Type B pancreatic cell (in vitro differentiated cells): ENCODE data around the gene KLF15. TPM values are rescaled to one million over a fixed set of nuclear protein-coding genes. Genes with fewer than 3 reads are reported as not detected.
A peak's percentile ranks its signal among the peaks of the same experiment; 100 is the strongest.

Experiments
- DNase-seq: peaks from one replicate; pipeline ENCODE4 v3.0.0; 2021; ENCODE audit warnings: mixed read lengths; ENCODE audit not compliant: unreplicated experiment; ENCODE audit errors: extremely low spot score
- H3K27ac Mint-ChIP-seq: 2 replicates; pipeline ENCODE4 v1.8.0; 2021; ENCODE audit warnings: mild to moderate bottlenecking, mixed read lengths
- H3K27me3 Mint-ChIP-seq: 2 replicates; pipeline ENCODE4 v1.8.0; 2021; ENCODE audit warnings: mixed read lengths
- H3K36me3 Mint-ChIP-seq: 2 replicates; pipeline ENCODE4 v1.8.0; 2021; ENCODE audit warnings: mixed read lengths
- H3K4me1 Mint-ChIP-seq: one replicate; pipeline ENCODE4 v1.8.0; 2021; ENCODE audit warnings: mixed read lengths; ENCODE audit not compliant: unreplicated experiment
- H3K4me3 Mint-ChIP-seq: 2 replicates; pipeline ENCODE4 v1.8.0; 2021; ENCODE audit warnings: mild to moderate bottlenecking, mixed read lengths
- H3K9me3 Mint-ChIP-seq: 2 replicates; pipeline ENCODE4 v1.8.0; 2021; ENCODE audit warnings: mixed read lengths
- CTCF ChIP-seq: fragments of 200-600 bp; sonication (generic); conservative IDR thresholded peaks from 2 replicates; pipeline ENCODE4 v1.5.0; 2021; ENCODE audit warnings: antibody characterized with exemption, mild to moderate bottlenecking
- total RNA-seq: library from RNA; stranded (reverse); gene quantifications from 2 replicates; pipeline ENCODE4 v1.2.1, GENCODE V29; 2021; ENCODE audit warnings: low replicate concordance

KLF15 gene
- total RNA-seq, 1 donor from 2014 or later = 7.9 TPM

- no peaks in the 10 kb centered on the region for H3K4me1 Mint-ChIP-seq
- H3K36me3 Mint-ChIP-seq = no peaks in the 10 kb centered on the region
- TF ChIP-seq CTCF = no peak
- H3K9me3 Mint-ChIP-seq = no peaks in the 10 kb centered on the region
- H3K27ac Mint-ChIP-seq = no peak overlapping the region
- no peak for DNase-seq
- H3K4me3 Mint-ChIP-seq = no peak overlapping the region
- no peaks in the 10 kb centered on the region for H3K27me3 Mint-ChIP-seq
Measured at GRCh38 chr3:126346466-126346865, 10.7 kb downstream of the KLF15 start.

- Mint-ChIP-seq H3K4me3 (no peak overlapping the region), H3K4me1 (no peaks in the 10 kb centered on the region), H3K27ac (no peak overlapping the region), H3K36me3 (no peaks in the 10 kb centered on the region), H3K9me3 (no peaks in the 10 kb centered on the region), H3K27me3 (no peaks in the 10 kb centered on the region)
- no peak for DNase-seq
- no peak for TF ChIP-seq CTCF
Measured at GRCh38 chr3:126345641-126346460, 11.4 kb downstream of the KLF15 start.

GRCh38 chr3:126345231-126345630 lies 12.0 kb downstream of the KLF15 start:
- Mint-ChIP-seq H3K9me3 (no peaks in the 10 kb centered on the region), H3K4me3 (no peak overlapping the region), H3K36me3 (no peaks in the 10 kb centered on the region), H3K4me1 (no peaks in the 10 kb centered on the region), H3K27ac (no peak overlapping the region), H3K27me3 (no peaks in the 10 kb centered on the region)
- no peak for DNase-seq
- no peak for TF ChIP-seq CTCF

GRCh38 chr3:126344380-126345041 lies 12.7 kb downstream of the KLF15 start:
- Mint-ChIP-seq H3K9me3 (no peaks in the 10 kb centered on the region), H3K4me1 (no peaks in the 10 kb centered on the region), H3K27ac (no peak overlapping the region), H3K27me3 (peaks cover 2% of the 10 kb centered on the region), H3K36me3 (no peaks in the 10 kb centered on the region), H3K4me3 (no peak overlapping the region)
- no peak for TF ChIP-seq CTCF
- DNase-seq = no peak

GRCh38 chr3:126343649-126344035 lies 13.6 kb downstream of the KLF15 start:
- Mint-ChIP-seq H3K27me3 (peaks cover 7% of the 10 kb centered on the region), H3K36me3 (no peaks in the 10 kb centered on the region), H3K9me3 (no peaks in the 10 kb centered on the region), H3K4me3 (no peak overlapping the region), H3K4me1 (no peaks in the 10 kb centered on the region), H3K27ac (no peak overlapping the region)
- no peak for TF ChIP-seq CTCF
- DNase-seq = peak; percentile 65
